Measurements from ENCODE around the gene KCNK7. TPM values are rescaled to one million over a fixed set of nuclear protein-coding genes. Genes with fewer than 3 reads are reported as not detected.
A peak's percentile ranks its signal among the peaks of the same experiment; 100 is the strongest.

The KCNK7 gene
- polyA plus RNA-seq, 3 donors = 0.21 TPM; not detected in 2

- DNase-seq (ENCODE audit: low read depth in 3 of 3, low spot score in 2 of 3) = no peak
These were observed 16.4 kb upstream of the KCNK7 start for GRCh38 chr11:65611758-65612603.

DNA sequence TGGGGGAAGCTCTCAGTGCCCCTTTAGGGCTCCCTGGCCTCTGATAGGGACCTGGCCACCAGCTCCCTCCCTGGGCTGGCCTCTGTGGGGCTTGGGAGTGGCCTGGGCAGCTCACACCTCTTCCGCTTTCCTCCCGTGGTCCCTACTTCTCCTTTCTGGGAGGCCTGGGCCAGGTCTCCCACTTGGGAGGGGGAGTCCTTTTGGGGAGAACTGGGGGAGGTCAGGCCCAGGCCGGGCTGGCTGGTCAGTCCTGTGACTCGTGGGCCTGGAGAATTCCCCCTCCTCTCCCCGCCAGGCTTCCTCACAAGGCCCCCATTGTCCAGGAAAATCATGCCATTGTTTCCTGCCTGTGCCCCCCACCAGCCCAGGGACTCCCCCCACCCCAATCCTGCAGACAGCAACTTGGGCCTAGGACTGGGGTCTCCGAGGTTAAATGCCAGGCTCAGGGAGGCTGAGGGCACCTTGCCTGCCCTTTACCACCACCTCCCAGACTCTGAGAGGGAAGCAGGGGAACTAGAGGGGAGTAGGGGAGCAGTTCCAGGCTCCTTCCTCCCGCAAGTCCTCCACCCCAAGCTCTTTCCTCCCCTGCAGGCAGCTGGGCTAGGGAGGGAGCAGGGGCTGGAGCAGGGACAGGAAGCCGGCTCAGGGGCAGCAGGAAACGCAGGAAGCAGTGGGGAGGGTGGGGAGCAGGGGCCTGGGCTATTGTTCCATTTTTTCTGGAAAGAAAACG is 15.6 kb upstream of the KCNK7 start:
- DNase-seq (ENCODE audit: low read depth in 3 of 3, low spot score in 2 of 3) = no peak

DNA sequence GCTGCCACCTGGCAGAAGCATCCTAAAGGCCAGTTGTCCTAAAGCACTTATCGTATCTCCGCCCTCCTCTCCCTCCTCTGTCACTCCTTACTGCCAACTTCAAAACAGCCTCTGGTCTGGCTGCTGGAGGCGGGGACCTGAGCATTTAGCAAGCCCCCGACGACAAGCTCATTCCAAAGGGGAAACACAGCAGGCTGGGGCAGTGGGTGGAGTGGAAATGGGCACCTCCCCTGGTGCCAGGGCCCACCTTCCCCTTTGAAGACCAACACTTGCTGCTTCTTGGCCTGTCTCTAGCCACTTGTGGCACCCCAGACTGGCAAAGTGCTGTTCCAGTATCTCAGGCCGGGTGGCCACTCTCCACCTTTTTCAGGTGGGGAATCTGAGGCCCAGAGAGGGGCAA is 14.8 kb upstream of the KCNK7 start:
- no peak for DNase-seq (ENCODE audit: low read depth in 3 of 3, low spot score in 2 of 3)

- no peak for DNase-seq (ENCODE audit: low read depth in 3 of 3, low spot score in 2 of 3)
These were observed 14.1 kb upstream of the KCNK7 start for GRCh38 chr11:65609665-65610064.

DNA sequence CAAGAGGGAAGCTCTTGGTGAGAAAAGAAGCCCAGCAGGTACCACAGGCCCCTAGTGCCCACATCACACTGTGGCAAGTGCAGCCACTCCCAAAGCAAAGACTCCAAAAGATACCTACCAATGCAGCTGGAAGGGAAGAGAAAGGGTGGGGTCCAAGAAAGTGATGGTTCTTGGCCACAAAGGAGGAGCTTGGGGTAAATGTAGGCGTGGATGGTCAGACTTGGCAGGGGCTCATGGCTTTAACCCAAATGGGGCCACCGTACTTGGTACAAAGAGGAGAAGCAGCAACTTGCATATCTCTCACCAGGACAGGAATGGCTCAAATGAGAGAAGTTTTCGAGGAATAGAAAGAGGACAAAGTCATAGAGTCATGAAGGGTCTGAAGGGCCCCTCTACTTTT is 13.6 kb upstream of the KCNK7 start:
- no peak for DNase-seq (ENCODE audit: low read depth in 3 of 3, low spot score in 2 of 3)

DNA sequence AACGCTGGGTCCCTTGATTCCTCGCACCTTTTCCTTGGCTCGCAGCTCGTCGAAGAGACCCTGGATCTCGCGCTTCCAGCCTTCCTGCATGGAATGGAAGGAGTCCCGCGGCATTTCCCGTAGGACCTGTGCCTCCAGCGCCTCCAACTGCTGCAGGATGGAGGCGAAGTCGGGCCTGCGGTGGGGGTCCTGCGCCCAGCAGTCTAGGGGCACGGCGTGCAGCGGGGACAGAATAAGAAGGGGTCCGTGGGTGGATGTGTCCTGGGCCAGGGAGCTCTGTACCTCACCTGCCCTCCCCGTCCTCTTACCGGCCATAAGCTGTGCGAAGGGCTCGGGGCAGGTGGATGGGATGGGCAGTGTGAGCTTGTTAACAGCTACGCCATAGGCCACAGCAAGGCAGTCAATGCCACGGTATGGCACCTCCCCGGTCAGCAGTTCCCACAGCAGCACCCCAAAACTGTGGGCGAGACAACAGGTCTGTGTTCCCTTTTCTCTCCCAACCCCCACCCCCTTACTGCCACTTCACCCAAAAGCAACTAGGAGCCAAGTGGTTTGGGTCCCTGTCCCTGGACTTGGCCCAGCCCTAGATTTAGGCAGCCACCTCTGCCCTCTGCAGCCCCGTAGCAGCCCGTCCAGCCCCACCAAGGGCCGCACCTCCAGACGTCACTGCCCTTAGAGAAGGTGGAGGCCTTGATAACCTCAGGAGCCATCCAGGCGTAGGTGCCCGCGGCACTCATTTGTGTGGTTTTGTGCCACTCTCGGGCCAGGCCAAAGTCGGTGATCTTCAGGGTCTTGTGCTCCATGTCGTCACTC is 12.2 kb upstream of the KCNK7 start:
- DNase-seq (ENCODE audit: low read depth in 3 of 3, low spot score in 2 of 3) = no peak

DNA sequence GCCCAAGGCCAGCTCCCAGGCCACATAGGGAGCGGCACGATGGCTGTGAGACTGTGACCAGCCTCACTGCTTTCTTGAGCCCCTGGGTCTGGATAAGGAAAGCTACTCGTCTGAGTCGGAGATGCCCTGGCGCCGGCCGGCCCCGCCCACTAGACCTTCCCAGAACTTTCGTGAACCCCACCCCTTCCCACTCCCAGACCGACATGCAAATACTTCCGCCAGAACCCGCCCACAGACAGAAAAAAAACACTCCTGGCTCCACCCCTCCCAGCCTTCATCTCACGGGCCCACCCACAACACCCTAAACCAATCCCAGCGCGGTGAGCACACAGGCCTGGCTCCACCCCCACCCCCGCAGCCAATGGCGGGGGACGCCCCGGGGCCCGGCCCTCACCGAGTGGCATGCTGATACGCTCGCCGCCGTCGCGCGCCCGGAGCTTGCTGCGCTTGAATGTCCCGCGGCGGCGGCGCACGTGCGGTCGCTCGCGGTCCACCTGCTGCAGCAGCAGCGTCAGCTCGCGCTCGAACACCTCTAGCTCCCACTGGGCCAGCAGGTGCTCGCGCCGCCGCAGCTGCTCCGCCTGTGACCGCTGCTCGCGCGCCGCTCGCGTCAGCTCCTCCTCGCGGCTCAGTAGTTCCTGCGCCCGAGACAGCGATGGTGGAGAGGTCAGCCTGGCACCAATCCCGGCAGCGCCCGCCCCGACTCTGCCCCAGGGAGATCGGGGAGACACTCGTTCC is 11.4 kb upstream of the KCNK7 start:
- peak; percentile 83 to 91 (median 85) for DNase-seq (ENCODE audit: low read depth in 3 of 3, low spot score in 2 of 3)

GRCh38 chr11:65604258-65604657 is 8.7 kb upstream of the KCNK7 start:
- DNase-seq (ENCODE audit: low read depth in 3 of 3, low spot score in 2 of 3) = no peak

GRCh38 chr11:65599955-65600246 is 4.3 kb upstream of the KCNK7 start:
- DNase-seq (ENCODE audit: low read depth in 3 of 3, low spot score in 2 of 3) = no peak

DNA sequence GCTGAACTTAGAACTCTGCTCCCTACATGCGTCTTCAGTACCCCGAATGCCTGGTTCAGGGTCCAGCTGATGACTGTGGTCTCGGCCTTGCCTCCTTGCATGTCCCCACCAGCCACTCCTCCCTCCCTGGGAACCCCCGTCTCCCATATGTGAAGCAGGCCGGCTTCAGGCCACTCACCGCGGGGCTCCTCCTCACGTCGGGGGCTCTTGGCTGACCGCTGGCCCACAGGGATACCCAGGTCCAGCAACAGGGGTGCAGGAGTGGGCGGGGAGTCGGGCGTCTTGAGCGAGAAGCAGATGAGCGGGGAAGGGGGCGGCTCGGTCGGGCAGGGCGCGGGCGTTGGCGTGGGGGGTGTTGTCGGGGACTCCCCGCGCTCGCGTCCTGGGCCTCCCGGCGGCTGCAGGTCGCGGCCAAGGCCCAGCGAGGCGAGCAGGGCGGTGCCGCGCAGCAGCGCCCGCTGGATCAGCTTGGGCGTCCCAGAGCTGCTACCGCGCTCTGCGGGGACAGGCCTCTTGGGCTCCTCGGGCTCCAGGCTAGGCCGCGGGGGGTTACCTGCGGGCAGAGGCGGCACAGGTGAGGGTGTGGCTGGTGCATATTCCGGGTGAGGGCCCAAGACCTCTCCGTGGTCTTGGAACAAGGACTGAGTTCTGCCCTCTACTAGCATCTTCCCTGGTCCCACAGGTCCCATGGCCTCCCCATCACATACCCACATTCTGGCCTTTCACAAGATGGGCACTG is 3.8 kb upstream of the KCNK7 start:
- no peak for DNase-seq (ENCODE audit: low read depth in 3 of 3, low spot score in 2 of 3)

GRCh38 chr11:65598258-65598699 is 2.7 kb upstream of the KCNK7 start:
- no peak for DNase-seq (ENCODE audit: low read depth in 3 of 3, low spot score in 2 of 3)

- DNase-seq (ENCODE audit: low read depth in 3 of 3, low spot score in 2 of 3) = no peak
These were observed 920 bp upstream of the KCNK7 start for GRCh38 chr11:65596520-65596919.

- no peak for DNase-seq (ENCODE audit: low read depth in 3 of 3, low spot score in 2 of 3)
These were observed 469 bp downstream of the KCNK7 start for GRCh38 chr11:65595131-65595530.

GRCh38 chr11:65593518-65594414 is 1.8 kb downstream of the KCNK7 start:
- DNase-seq (ENCODE audit: low read depth in 3 of 3, low spot score in 2 of 3) = no peak

- no peak for DNase-seq (ENCODE audit: low read depth in 3 of 3, low spot score in 2 of 3)
These were observed 2.6 kb downstream of the KCNK7 start for GRCh38 chr11:65592858-65593517.

GRCh38 chr11:65591939-65592857 is 3.4 kb downstream of the KCNK7 start:
- DNase-seq (ENCODE audit: low read depth in 3 of 3, low spot score in 2 of 3) = no peak

- DNase-seq (ENCODE audit: low read depth in 3 of 3, low spot score in 2 of 3) = no peak
These were observed 5.3 kb downstream of the KCNK7 start for GRCh38 chr11:65590240-65590738.
